IMR-90 (cell line): Measurements from ENCODE around the gene PI4KA. TPM values are rescaled to one million over a fixed set of nuclear protein-coding genes. Genes with fewer than 3 reads are reported as not detected.

Experiments used
- ATAC-seq: fragments of 200-7000 bp; cut with Tn5 transposase; 2 replicates; pipeline ENCODE4 v1.9.1; 2020; ENCODE audit warnings: low read depth, mild to moderate bottlenecking, moderate library complexity
- BruUV-seq: library from RNA; stranded (reverse); fragments of 400-500 nt; replicated peaks from 2 replicates; lab custom pipeline; 2021; lab: Mats Ljungman, UMichigan
- CTCF ChIA-PET: fragments of 300-600 bp; formaldehyde crosslinking; extraction: SDS; loops from one replicate; lab custom pipeline; 2021; ENCODE audit warnings: antibody characterized with exemption; lab: Yijun Ruan, JAX
- POLR2A ChIA-PET: fragments of 300-600 bp; sonication (Branson Sonifier 250); formaldehyde crosslinking; loops from one replicate; lab custom pipeline; 2022; ENCODE audit warnings: antibody characterized with exemption; ENCODE audit not compliant: unreplicated experiment; lab: Charles Lee
- DNase-seq: peaks from one replicate; pipeline ENCODE4 v3.0.0; 2013
- H2AFZ ChIP-seq: replicated peaks from 2 replicates; pipeline ENCODE3; 2013; ENCODE audit warnings: low read length, mild to moderate bottlenecking; ENCODE audit not compliant: poor library complexity
- H2AK5ac ChIP-seq: 2 replicates; pipeline ENCODE4 v1.6.1; 2013; ENCODE audit warnings: low read depth, low read length, inconsistent platforms
- H2AK9ac ChIP-seq: replicated peaks from 2 replicates; pipeline ENCODE3; 2013; ENCODE audit warnings: mild to moderate bottlenecking, low read depth, low read length, moderate library complexity; ENCODE audit not compliant: poor library complexity
- H2BK120ac ChIP-seq: 2 replicates; pipeline ENCODE4 v1.6.1; 2013; ENCODE audit warnings: low read depth, low read length, inconsistent platforms
- H2BK15ac ChIP-seq: 3 replicates; pipeline ENCODE4 v1.6.1; 2013; ENCODE audit warnings: low read depth, low read length, inconsistent platforms
- H2BK20ac ChIP-seq: 2 replicates; pipeline ENCODE4 v1.6.1; 2013; ENCODE audit warnings: low read depth, mild to moderate bottlenecking, inconsistent platforms, low read length, moderate library complexity
- H2BK5ac ChIP-seq: 2 replicates; pipeline ENCODE4 v1.6.1; 2013; ENCODE audit warnings: mild to moderate bottlenecking, low read depth, low read length, inconsistent platforms; ENCODE audit not compliant: poor library complexity, severe bottlenecking
- H3K14ac ChIP-seq: replicated peaks from 2 replicates; pipeline ENCODE4 v1.6.1; 2013; ENCODE audit warnings: low read depth, low read length, inconsistent platforms
- H3K18ac ChIP-seq: 2 replicates; pipeline ENCODE4 v1.6.1; 2013; ENCODE audit warnings: low read depth, low read length, control low read depth
- H3K23ac ChIP-seq: 2 replicates; pipeline ENCODE4 v1.6.1; 2013; ENCODE audit warnings: low read depth, low read length, inconsistent platforms
- H3K27ac ChIP-seq: 2 replicates; pipeline ENCODE4 v1.5.1; 2013; ENCODE audit warnings: mild to moderate bottlenecking, control low read depth, low read length; ENCODE audit not compliant: insufficient read depth
- H3K27me3 ChIP-seq: 2 replicates; pipeline ENCODE4 v1.6.1; 2013; ENCODE audit warnings: low read length; ENCODE audit not compliant: control insufficient read depth, insufficient read depth
- H3K36me3 ChIP-seq: 2 replicates; pipeline ENCODE4 v1.6.1; 2013; ENCODE audit warnings: low read length, mixed read lengths; ENCODE audit not compliant: control insufficient read depth, insufficient read depth
- H3K4ac ChIP-seq: 2 replicates; pipeline ENCODE4 v1.6.1; 2013; ENCODE audit warnings: low read depth, low read length, inconsistent platforms
- H3K4me1 ChIP-seq: 2 replicates; pipeline ENCODE4 v1.6.1; 2013; ENCODE audit warnings: low read length, mixed read lengths; ENCODE audit not compliant: control insufficient read depth, insufficient read depth
- H3K4me2 ChIP-seq: 2 replicates; pipeline ENCODE4 v1.6.1; 2013; ENCODE audit warnings: low read depth, mild to moderate bottlenecking, control low read depth, low read length, moderate library complexity
- H3K4me3 ChIP-seq: 2 replicates; pipeline ENCODE4 v1.5.1; 2013; ENCODE audit warnings: low read depth, mild to moderate bottlenecking, control low read depth, low read length, moderate library complexity; ENCODE audit not compliant: insufficient read depth
- H3K56ac ChIP-seq: 2 replicates; pipeline ENCODE4 v1.6.1; 2013; ENCODE audit warnings: low read length, inconsistent platforms; ENCODE audit not compliant: insufficient read depth; ENCODE audit errors: extremely low read depth
- H3K79me1 ChIP-seq, 2 experiments: 2 replicates each; pipeline ENCODE4 v1.6.1; 2013; ENCODE audit warnings: low read length in 2 of 2, inconsistent platforms in 1 of 2, low read depth in 1 of 2
- H3K9ac ChIP-seq: 2 replicates; pipeline ENCODE4 v1.6.1; 2013; ENCODE audit warnings: low read depth, low read length, control low read depth
- H3K9me1 ChIP-seq: 2 replicates; pipeline ENCODE4 v1.6.1; 2013; ENCODE audit warnings: low read length, inconsistent platforms; ENCODE audit not compliant: insufficient read depth
- H3K9me3 ChIP-seq: 2 replicates; pipeline ENCODE4 v1.6.1; 2013; ENCODE audit warnings: low read length; ENCODE audit not compliant: control insufficient read depth, insufficient read depth
- H4K20me1 ChIP-seq: 2 replicates; pipeline ENCODE4 v1.6.1; 2013; ENCODE audit warnings: low read length, inconsistent platforms; ENCODE audit not compliant: insufficient read depth
- H4K5ac ChIP-seq: 2 replicates; pipeline ENCODE4 v1.6.1; 2013; ENCODE audit warnings: mild to moderate bottlenecking, low read depth, low read length, control low read depth
- H4K8ac ChIP-seq, 2 experiments: 2 replicates each; pipeline ENCODE4 v1.6.1; 2013; ENCODE audit warnings: low read depth in 2 of 2, low read length in 2 of 2, control low read depth in 1 of 2, inconsistent platforms in 1 of 2
- H4K91ac ChIP-seq: 2 replicates; pipeline ENCODE4 v1.6.1; 2013; ENCODE audit warnings: low read depth, low read length, inconsistent platforms; ENCODE audit not compliant: insufficient read depth
- ELK1 ChIP-seq: fragments of 150-350 bp; IDR thresholded peaks from 2 replicates; pipeline ENCODE4 v1.6.1; 2016; ENCODE audit warnings: low read depth, mild to moderate bottlenecking, low read length, moderate library complexity, borderline replicate concordance
- FOS ChIP-seq: fragments of 150-350 bp; IDR thresholded peaks from 2 replicates; pipeline ENCODE4 v1.6.1; 2016; ENCODE audit warnings: low read depth, low read length
- MAZ ChIP-seq: IDR thresholded peaks from 2 replicates; pipeline ENCODE4 v1.6.1; 2012; ENCODE audit warnings: low read depth, mild to moderate bottlenecking, low read length, improper control_type of control experiment, moderate library complexity, borderline replicate concordance
- RFX5 ChIP-seq: IDR thresholded peaks from 2 replicates; pipeline ENCODE4 v1.8.0; 2012; ENCODE audit warnings: low read depth, mild to moderate bottlenecking, low read length, moderate library complexity
- USF2 ChIP-seq: fragments of 150-350 bp; IDR thresholded peaks from 2 replicates; pipeline ENCODE4 v1.6.1; 2017; ENCODE audit warnings: mild to moderate bottlenecking, antibody characterized with exemption, low read length, low read depth
- WGBS, 2 experiments: methylation state at CpG; one replicate each; pipeline versions ENCODE4 v1.1.5 to v1.1.7; 2013; ENCODE audit warnings: missing lambda C conversion rate in 2 of 2; ENCODE audit not compliant: insufficient read length in 1 of 2; ENCODE audit errors: extremely low coverage in 2 of 2; 5-methylcytosine and 5-hydroxymethylcytosine counted together
- dilution Hi-C: fragments of 300-500 bp; cut with HindIII; formaldehyde crosslinking; loops from one replicate; pipeline ENCODE4 v1.14.3; 2018; ENCODE audit warnings: low sequenced_read_pairs; ENCODE audit not compliant: unreplicated experiment
- in situ Hi-C: fragments of 300-500 bp; cut with MboI; formaldehyde crosslinking; loops from 3 replicates; pipeline ENCODE4 v1.14.3; 2019; ENCODE audit warnings: low sequenced_read_pairs, inconsistent platforms, mixed read lengths
- intact Hi-C: fragments of 100-400 bp; cut with micrococcal nuclease; formaldehyde crosslinking; loops from 2 replicates; pipeline ENCODE4 v1.10.0; 2022
- polyA plus RNA-seq, 3 experiments: library from polyadenylated mRNA; depleted of rRNA; stranded (reverse); fragments of >200 nt; gene quantifications; 2 replicates each; pipeline ENCODE4 v1.2.3, GENCODE V29; 2012; ENCODE audit warnings: low replicate concordance in 1 of 3
- total RNA-seq: library from RNA; depleted of rRNA; stranded (reverse); fragments of >200 nt; gene quantifications from 2 replicates; pipeline ENCODE4 v1.2.3, GENCODE V29; 2012

Gene PI4KA
- total and polyA plus RNA-seq, 2 of the 4 experiments (the other 2 are of a cell fraction): 16.8 to 35.5 TPM

GRCh38 chr22:20852076-20852475 is 6.5 kb downstream of the PI4KA start:
- H3K4me3 ChIP-seq: no peak overlapping the region
- H3K9me3 ChIP-seq: no peaks in the 10 kb centered on the region
- no peak overlapping the region for H2BK15ac ChIP-seq
- no peak overlapping the region for H2AK9ac ChIP-seq
- H2BK20ac ChIP-seq: no peak overlapping the region
- no peak overlapping the region for H3K4ac ChIP-seq
- H2BK120ac ChIP-seq: no peak overlapping the region
- peak overlapping the region; percentile 72 for H3K23ac ChIP-seq
- intact Hi-C loops: loop anchor here (5.0 kb wide), 1 partner anchor 45 kb away; no protein-coding TSS in a partner anchor
- no peak overlapping the region for H3K14ac ChIP-seq
- no peak overlapping the region for H4K5ac ChIP-seq
- DNase-seq: no peak
- POLR2A ChIA-PET: no interaction called here
- H3K9me1 ChIP-seq: peaks cover 16% of the 10 kb centered on the region
- no peak overlapping the region for H3K18ac ChIP-seq
- no peaks in the 10 kb centered on the region for H3K36me3 ChIP-seq
- CTCF ChIA-PET: no interaction called here
- H2AK5ac ChIP-seq: no peak overlapping the region
- H3K9ac ChIP-seq: no peak overlapping the region
- H4K91ac ChIP-seq: no peak overlapping the region
- in situ Hi-C loops: no loop called here
- WGBS, 2 experiments: no CpG with 5 or more reads among the region's 4 CpGs
- H3K27ac ChIP-seq: no peak overlapping the region
- peaks cover 21 to 70% of the 10 kb centered on the region in 2 experiments for H3K79me1 ChIP-seq
- no TSS peak for BruUV-seq
- no peak for TF ChIP-seq ELK1
- TF ChIP-seq FOS: no peak
- TF ChIP-seq MAZ: no peak
- no peak for TF ChIP-seq RFX5
- no peak for TF ChIP-seq USF2
- no peaks in the 10 kb centered on the region for H3K27me3 ChIP-seq
- peaks cover 3% of the 10 kb centered on the region for H3K4me1 ChIP-seq
- dilution Hi-C loops: no loop called here
- no peak overlapping the region for H4K8ac ChIP-seq
- no peak overlapping the region for H3K56ac ChIP-seq
- no peak overlapping the region for H2BK5ac ChIP-seq
- H3K4me2 ChIP-seq: no peak overlapping the region
- H4K20me1 ChIP-seq: peaks cover 68% of the 10 kb centered on the region
- no peak overlapping the region for H2AFZ ChIP-seq
- ATAC-seq: no peak
